ENCODE data around the gene FRMD5. TPM values are rescaled to one million over a fixed set of nuclear protein-coding genes. Genes with fewer than 3 reads are reported as not detected.

FRMD5 gene
- total RNA-seq, 6 experiments from 2014 or later: not detected

- Histone ChIP-seq H3K27ac (no peak overlapping the region), H3K9me3 (no peaks in the 10 kb centered on the region), H3K4me1 (no peaks in the 10 kb centered on the region), H3K4me3 (no peak overlapping the region), H3K36me3 (no peaks in the 10 kb centered on the region), H3K27me3 (no peaks in the 10 kb centered on the region)
- ATAC-seq: no peak
- intact Hi-C loops (cut with DNase I): no loop called here
- 41% methylated on average over 3 of the region's 3 CpGs for WGBS (ENCODE audit: insufficient coverage, low coverage, low lambda C conversion rate, missing lambda C conversion rate)
- DNase-seq: no peak
- TF ChIP-seq POLR2A (IDR thresholded peaks at IDR 0.05): no peak
- no peak for TF ChIP-seq CTCF (IDR thresholded peaks at IDR 0.05)
Measured at GRCh38 chr15:44145495-44145894, 49.6 kb downstream of the FRMD5 start.

GRCh38 chr15:44144992-44145391 lies 50.1 kb downstream of the FRMD5 start:
- Histone ChIP-seq H3K27me3 (no peaks in the 10 kb centered on the region), H3K36me3 (no peaks in the 10 kb centered on the region), H3K4me3 (no peak overlapping the region), H3K4me1 (no peaks in the 10 kb centered on the region), H3K9me3 (no peaks in the 10 kb centered on the region), H3K27ac (no peak overlapping the region)
- ATAC-seq: no peak
- intact Hi-C loops (cut with DNase I): no loop called here
- no peak for DNase-seq
- TF ChIP-seq CTCF (IDR thresholded peaks at IDR 0.05): no peak
- no peak for TF ChIP-seq POLR2A (IDR thresholded peaks at IDR 0.05)

GRCh38 chr15:44144184-44144583 lies 50.9 kb downstream of the FRMD5 start:
- H3K9me3 ChIP-seq: no peaks in the 10 kb centered on the region
- TF ChIP-seq POLR2A (IDR thresholded peaks at IDR 0.05) (no peak), CTCF (IDR thresholded peaks at IDR 0.05) (no peak)
- 29% methylated on average over 1 of the region's 1 CpG for WGBS (ENCODE audit: insufficient coverage, low coverage, low lambda C conversion rate, missing lambda C conversion rate)
- intact Hi-C loops (cut with DNase I): no loop called here
- no peaks in the 10 kb centered on the region for H3K36me3 ChIP-seq
- DNase-seq (no peak), ATAC-seq (no peak)
- no peaks in the 10 kb centered on the region for H3K27me3 ChIP-seq
- no peaks in the 10 kb centered on the region for H3K4me1 ChIP-seq
- no peak overlapping the region for H3K4me3 ChIP-seq
- no peak overlapping the region for H3K27ac ChIP-seq

GRCh38 chr15:44137750-44138149 lies 57.3 kb downstream of the FRMD5 start:
- WGBS (ENCODE audit: insufficient coverage, low coverage, low lambda C conversion rate, missing lambda C conversion rate): 44% methylated on average over 1 of the region's 1 CpG
- ATAC-seq (no peak), DNase-seq (no peak)
- H3K9me3 ChIP-seq: no peaks in the 10 kb centered on the region
- H3K27ac ChIP-seq: no peak overlapping the region
- no peaks in the 10 kb centered on the region for H3K4me1 ChIP-seq
- no peaks in the 10 kb centered on the region for H3K27me3 ChIP-seq
- no peak overlapping the region for H3K4me3 ChIP-seq
- H3K36me3 ChIP-seq: no peaks in the 10 kb centered on the region
- intact Hi-C loops (cut with DNase I): no loop called here
- TF ChIP-seq POLR2A (IDR thresholded peaks at IDR 0.05) (no peak), CTCF (IDR thresholded peaks at IDR 0.05) (no peak)

GRCh38 chr15:44136991-44137477 lies 58.0 kb downstream of the FRMD5 start:
- no peaks in the 10 kb centered on the region for H3K4me1 ChIP-seq
- no peak for ATAC-seq
- intact Hi-C loops (cut with DNase I): no loop called here

More at GRCh38 chr15:44136991-44137477, 58.0 kb downstream of the FRMD5 start:
- DNase-seq: no peak
- no peak overlapping the region for H3K4me3 ChIP-seq
- no peak overlapping the region for H3K27ac ChIP-seq
- H3K27me3 ChIP-seq: no peaks in the 10 kb centered on the region
- H3K9me3 ChIP-seq: no peaks in the 10 kb centered on the region
- WGBS (ENCODE audit: insufficient coverage, low coverage, low lambda C conversion rate, missing lambda C conversion rate): 57% methylated on average over 1 of the region's 3 CpGs
- no peaks in the 10 kb centered on the region for H3K36me3 ChIP-seq
- TF ChIP-seq POLR2A (IDR thresholded peaks at IDR 0.05): no peak
